Measurements from ENCODE around the gene BMPR1B.
"Not testable (repeated sequence)": the region's sequence is repeated elsewhere in the genome, so short reads cannot be mapped to it uniquely, and the experiment has no call there.

The BMPR1B gene

GRCh38 chr4:94763500-94763899 is 5.7 kb downstream of the BMPR1B start:
- DNase-seq: no peak

GRCh38 chr4:94764069-94764468 is 6.3 kb downstream of the BMPR1B start:
- no peak for DNase-seq

GRCh38 chr4:94765174-94765573 is 7.4 kb downstream of the BMPR1B start:
- DNase-seq: no peak

- no peak for DNase-seq
Observed at GRCh38 chr4:94765648-94766047, 7.9 kb downstream of the BMPR1B start.

GRCh38 chr4:94766856-94767255 is 9.1 kb downstream of the BMPR1B start:
- no peak for DNase-seq

GRCh38 chr4:94767446-94767845 is 9.7 kb downstream of the BMPR1B start:
- no peak for DNase-seq

- no peak for DNase-seq
Observed at GRCh38 chr4:94782707-94783106, 25.0 kb downstream of the BMPR1B start.

GRCh38 chr4:94791701-94792100 is 33.9 kb downstream of the BMPR1B start:
- no peak for DNase-seq

- DNase-seq: no peak
Observed at GRCh38 chr4:94798808-94799207, 41.1 kb downstream of the BMPR1B start.

GRCh38 chr4:94801016-94801415 is 43.3 kb downstream of the BMPR1B start:
- no peak for DNase-seq

GRCh38 chr4:94802091-94802490 is 44.3 kb downstream of the BMPR1B start:
- no peak for DNase-seq

- no peak for DNase-seq
Observed at GRCh38 chr4:94803181-94803580, 45.4 kb downstream of the BMPR1B start.

- DNase-seq: no peak
Observed at GRCh38 chr4:94804650-94805049, 46.9 kb downstream of the BMPR1B start.

- no peak for DNase-seq
Observed at GRCh38 chr4:94806376-94806775, 48.6 kb downstream of the BMPR1B start.

- no peak for DNase-seq
Observed at GRCh38 chr4:94811643-94812042, 53.9 kb downstream of the BMPR1B start.

GRCh38 chr4:94813221-94813620 is 55.5 kb downstream of the BMPR1B start:
- no peak for DNase-seq

- DNase-seq: no peak
Observed at GRCh38 chr4:94814237-94814636, 56.5 kb downstream of the BMPR1B start.

- no peak for DNase-seq
Observed at GRCh38 chr4:94819371-94820168, 61.8 kb downstream of the BMPR1B start.

GRCh38 chr4:94826206-94826605 is 68.5 kb downstream of the BMPR1B start:
- no peak for DNase-seq

GRCh38 chr4:94827481-94828110 is 69.8 kb downstream of the BMPR1B start:
- DNase-seq: no peak

GRCh38 chr4:94828882-94829281 is 71.1 kb downstream of the BMPR1B start:
- no peak for DNase-seq

GRCh38 chr4:94831607-94832006 is 73.9 kb downstream of the BMPR1B start:
- no peak for DNase-seq

- not testable (repeated sequence) for DNase-seq
Observed at GRCh38 chr4:94832329-94832728, 74.6 kb downstream of the BMPR1B start.

GRCh38 chr4:94833394-94833793 is 75.6 kb downstream of the BMPR1B start:
- no peak for DNase-seq

GRCh38 chr4:94834501-94834900 is 76.7 kb downstream of the BMPR1B start:
- DNase-seq: no peak

Data from NCI-H1048 (cell line).